BLaER1 treated with 17β-estradiol and CSF1 and Interleukin-3, amounts not matched to agents 10 nM and 100 nM (cell line): ENCODE data around the gene BRD7.

ENCODE experiments used
- H3K27ac ChIP-seq, 11 experiments: shearing (Covaris generic); formaldehyde crosslinking; 2 replicates each; pipeline ENCODE4 v1.8.1; 2022
- H3K27me3 ChIP-seq, 11 experiments: shearing (Covaris generic); formaldehyde crosslinking; 2 replicates each; pipeline ENCODE4 v1.8.1; 2022
- H3K36me3 ChIP-seq, 11 experiments: shearing (Covaris generic); formaldehyde crosslinking; 2 replicates each; pipeline ENCODE4 v1.8.1; 2022
- H3K4me1 ChIP-seq, 10 experiments: shearing (Covaris generic); formaldehyde crosslinking; 2 replicates each; pipeline ENCODE4 v1.8.1; 2022
- H3K4me2 ChIP-seq, 11 experiments: shearing (Covaris generic); formaldehyde crosslinking; 2 replicates each; pipeline ENCODE4 v1.8.1; 2022
- H3K4me3 ChIP-seq, 10 experiments: shearing (Covaris generic); formaldehyde crosslinking; 2 replicates each; pipeline ENCODE4 v1.8.1; 2022
- H3K9ac ChIP-seq, 11 experiments: shearing (Covaris generic); formaldehyde crosslinking; 2 replicates each; pipeline ENCODE4 v1.8.1; 2022
- H3K9me3 ChIP-seq, 11 experiments: shearing (Covaris generic); formaldehyde crosslinking; replicated peaks in 1 of 11; 2 replicates each; pipeline ENCODE4 v1.8.1; 2022
- H4K20me1 ChIP-seq, 11 experiments: shearing (Covaris generic); formaldehyde crosslinking; 2 replicates each; pipeline ENCODE4 v1.8.1; 2022
- Cebpa-rat ChIP-seq, 11 experiments: shearing (Covaris generic); IDR thresholded peaks; 2 replicates each; pipeline ENCODE4 v1.8.1; 2022

BRD7 gene

DNA sequence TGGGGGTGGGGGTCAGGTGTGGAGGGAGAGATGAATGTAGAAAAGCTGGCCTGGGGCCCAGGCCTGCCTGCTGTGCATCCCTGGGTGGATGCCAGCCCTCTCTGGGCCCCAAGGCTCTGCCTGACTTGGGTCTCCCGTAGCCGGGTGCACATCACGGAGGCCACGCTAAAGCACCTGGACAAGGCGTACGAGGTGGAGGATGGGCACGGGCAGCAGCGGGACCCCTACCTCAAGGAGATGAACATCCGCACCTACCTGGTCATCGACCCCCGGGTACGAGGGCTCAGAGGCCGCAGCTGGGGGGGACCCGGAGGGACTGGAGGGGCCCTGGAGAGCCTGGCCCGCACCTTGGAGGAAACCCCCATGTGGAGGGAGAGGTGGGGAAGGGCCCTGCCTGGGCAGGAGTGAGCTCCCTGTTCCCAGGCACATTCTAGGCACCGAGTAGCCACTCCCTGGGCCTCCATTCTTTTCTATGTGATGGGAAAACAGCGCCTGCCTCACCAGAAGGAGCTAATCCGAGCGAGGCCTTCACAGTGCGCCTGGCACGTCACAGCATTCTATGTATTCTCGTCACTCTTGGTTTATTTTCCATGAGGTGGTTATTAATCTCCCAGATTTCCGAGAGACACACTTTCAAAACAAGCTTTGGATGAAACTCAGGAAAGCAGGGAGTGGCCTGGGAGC, 67.7 kb downstream of the BRD7 start:
- Histone ChIP-seq H3K4me1 (peaks cover 43 to 78% (median 67%) of the 10 kb centered on the region in 10 experiments), H3K36me3 (peaks cover 0 to 99% (median 8%) of the 10 kb centered on the region in 11 experiments; a peak in 13 of 22 replicates)

DNA sequence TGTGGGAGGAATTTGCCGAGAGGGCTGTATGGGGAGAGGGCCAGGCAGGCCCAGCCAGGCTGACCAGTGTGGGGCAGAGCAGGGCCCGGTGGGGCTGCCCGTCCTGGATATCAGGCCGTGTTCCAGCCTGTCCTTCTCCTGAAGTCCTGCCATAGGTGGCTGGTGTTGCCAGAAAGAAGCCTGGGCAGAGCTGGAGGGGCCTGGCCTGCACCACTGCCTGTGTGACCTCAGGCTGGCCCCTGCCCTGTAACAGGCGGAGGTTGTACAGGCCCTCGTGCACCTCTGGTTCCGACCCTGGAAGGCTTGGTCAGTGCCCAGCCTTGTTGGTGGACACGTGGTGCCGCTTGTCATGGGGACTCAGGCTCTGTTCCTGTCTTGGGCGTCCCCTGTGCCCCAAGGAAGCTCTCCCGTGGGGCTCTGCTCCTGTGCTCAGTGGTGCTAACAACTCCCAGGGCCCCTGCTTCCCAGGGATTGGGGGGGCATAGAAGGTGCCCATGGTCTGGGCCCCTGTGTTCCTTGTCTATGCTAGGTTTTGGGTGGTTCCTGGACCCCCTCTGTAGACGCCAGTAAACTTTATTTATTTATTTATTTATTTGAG, 69.2 kb downstream of the BRD7 start:
- H3K4me3 ChIP-seq: no peak overlapping the region
- no peaks in the 10 kb centered on the region for H3K27me3 ChIP-seq
- peak overlapping the region in 7 of 11 experiments; percentile 82 to 93 (median 87); a peak in 12 of 22 replicates for H3K4me2 ChIP-seq
- H3K27ac ChIP-seq: peak overlapping the region in 4 of 11 experiments; percentile 7 to 69 (median 40); a peak in 4 of 22 replicates
- peaks cover 39 to 71% (median 63%) of the 10 kb centered on the region in 10 experiments for H3K4me1 ChIP-seq
- no peak for TF ChIP-seq Cebpa-rat (IDR thresholded peaks at IDR 0.05)
- peak overlapping the region in 5 of 11 experiments; percentile 9 to 63 (median 59); a peak in 5 of 22 replicates for H3K9ac ChIP-seq
- H3K36me3 ChIP-seq: peaks cover 7 to 99% (median 23%) of the 10 kb centered on the region in 11 experiments; a peak in 18 of 22 replicates
- H3K9me3 ChIP-seq: no peaks in the 10 kb centered on the region
- H4K20me1 ChIP-seq: peaks cover 7 to 99% (median 25%) of the 10 kb centered on the region in 11 experiments; a peak in 20 of 22 replicates

More for the DNA sequence above, 67.7 kb downstream of the BRD7 start:
- Histone ChIP-seq H3K4me2 (no peak overlapping the region), H4K20me1 (peaks cover 7 to 99% (median 25%) of the 10 kb centered on the region in 11 experiments; a peak in 20 of 22 replicates), H3K9ac (peak overlapping the region in 1 of 11 experiments; percentile 29; a peak in 1 of 22 replicates), H3K27me3 (no peaks in the 10 kb centered on the region), H3K9me3 (no peaks in the 10 kb centered on the region), H3K27ac (0 out of 22 replicates have a peak overlapping the region, but pooled peaks of 1 of the 11 experiments have one; percentile 3), H3K4me3 (no peak overlapping the region)
- TF ChIP-seq Cebpa-rat (IDR thresholded peaks at IDR 0.05): no peak

DNA sequence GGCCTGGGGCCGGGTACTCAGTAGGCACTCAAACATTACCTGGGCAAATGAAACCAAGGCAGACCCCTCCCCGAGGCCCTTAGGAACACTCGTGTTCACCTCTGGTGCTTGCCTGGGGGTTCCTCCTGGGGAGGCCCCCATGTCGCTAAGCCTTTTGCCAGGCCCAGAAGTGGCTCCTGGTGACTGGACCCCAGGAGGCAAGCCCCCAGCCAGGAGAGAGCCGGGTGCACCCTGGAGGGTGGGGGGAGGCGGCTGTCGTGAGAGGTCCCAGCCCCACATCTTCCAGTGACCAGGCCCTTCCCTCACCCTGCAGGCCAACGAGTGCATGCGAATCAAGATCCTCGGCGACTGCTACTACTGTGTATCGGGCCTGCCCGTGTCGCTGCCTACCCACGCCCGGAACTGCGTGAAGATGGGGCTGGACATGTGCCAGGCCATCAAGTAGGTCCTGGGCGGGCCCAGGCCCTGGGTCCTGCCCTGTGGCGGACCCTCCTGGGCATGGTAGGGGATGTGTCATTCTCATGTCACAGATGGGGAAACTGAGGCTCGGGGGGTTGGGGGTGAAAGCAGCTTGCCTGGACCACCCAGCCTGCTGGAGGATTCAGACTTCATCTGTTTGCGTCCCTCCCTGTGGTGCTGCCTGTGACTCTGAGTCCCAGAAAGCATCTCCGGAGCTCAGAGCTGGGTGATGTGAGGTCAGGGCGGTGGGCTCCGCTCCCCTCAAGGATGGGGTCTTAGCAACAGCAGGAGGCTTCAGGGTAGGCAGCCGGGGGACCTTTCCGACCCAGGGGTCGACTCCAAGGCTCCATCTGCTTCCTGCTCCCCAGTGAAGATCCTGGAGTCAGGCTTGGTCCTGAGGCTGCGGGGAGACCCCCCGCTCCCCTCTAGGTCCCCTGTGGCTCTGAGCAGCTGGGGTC, 69.9 kb downstream of the BRD7 start:
- Histone ChIP-seq H3K9me3 (no peaks in the 10 kb centered on the region), H3K36me3 (peaks cover 7 to 99% (median 26%) of the 10 kb centered on the region in 11 experiments; a peak in 18 of 22 replicates), H3K27me3 (no peaks in the 10 kb centered on the region), H4K20me1 (peaks cover 7 to 99% (median 25%) of the 10 kb centered on the region in 11 experiments; a peak in 20 of 22 replicates), H3K27ac (peak overlapping the region in 6 of 11 experiments; percentile 26 to 69 (median 44); a peak in 10 of 22 replicates), H3K9ac (peak overlapping the region in 9 of 11 experiments; percentile 1 to 63 (median 36); a peak in 11 of 22 replicates), H3K4me3 (peak overlapping the region in 1 of 10 experiments; percentile 14; a peak in 1 of 20 replicates), H3K4me2 (peak overlapping the region in 8 of 11 experiments; percentile 67 to 93 (median 87); a peak in 16 of 22 replicates), H3K4me1 (peaks cover 32 to 64% (median 55%) of the 10 kb centered on the region in 10 experiments)
- TF ChIP-seq Cebpa-rat (IDR thresholded peaks at IDR 0.05): no peak

DNA sequence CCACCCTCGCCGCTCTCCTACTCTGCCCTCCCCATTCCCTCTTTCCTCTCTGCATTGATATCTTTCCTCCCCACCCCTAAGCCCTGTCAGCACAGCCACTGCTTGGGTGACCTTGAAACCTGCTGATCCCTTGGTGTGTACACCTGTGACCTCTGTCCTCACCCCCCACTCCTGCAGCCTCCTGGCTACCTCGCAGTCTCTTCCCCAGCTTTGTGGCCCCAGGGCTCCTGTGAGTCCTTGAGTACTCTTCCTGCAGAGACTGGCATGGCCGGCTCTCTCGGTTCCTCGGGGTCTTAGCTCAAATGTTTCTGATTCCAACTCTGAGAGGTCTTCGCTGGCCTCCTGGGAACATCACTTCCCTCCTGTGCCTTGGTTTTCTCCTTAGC, 70.7 kb downstream of the BRD7 start:
- H3K4me1 ChIP-seq: peaks cover 24 to 60% (median 49%) of the 10 kb centered on the region in 10 experiments
- no peaks in the 10 kb centered on the region for H3K27me3 ChIP-seq
- peaks cover 11 to 99% (median 25%) of the 10 kb centered on the region in 11 experiments; a peak in 20 of 22 replicates for H4K20me1 ChIP-seq
- no peaks in the 10 kb centered on the region for H3K9me3 ChIP-seq
- peaks cover 7 to 99% (median 34%) of the 10 kb centered on the region in 11 experiments; a peak in 20 of 22 replicates for H3K36me3 ChIP-seq
- peak overlapping the region in 8 of 11 experiments; percentile 1 to 63 (median 38); a peak in 12 of 22 replicates for H3K9ac ChIP-seq
- H3K27ac ChIP-seq: peak overlapping the region in 8 of 11 experiments; percentile 13 to 69 (median 35); a peak in 14 of 22 replicates
- H3K4me3 ChIP-seq: no peak overlapping the region; a peak in 2 of 20 replicates
- TF ChIP-seq Cebpa-rat (IDR thresholded peaks at IDR 0.05): no peak
- peak overlapping the region in 9 of 11 experiments; percentile 33 to 93 (median 87); a peak in 18 of 22 replicates for H3K4me2 ChIP-seq

DNA sequence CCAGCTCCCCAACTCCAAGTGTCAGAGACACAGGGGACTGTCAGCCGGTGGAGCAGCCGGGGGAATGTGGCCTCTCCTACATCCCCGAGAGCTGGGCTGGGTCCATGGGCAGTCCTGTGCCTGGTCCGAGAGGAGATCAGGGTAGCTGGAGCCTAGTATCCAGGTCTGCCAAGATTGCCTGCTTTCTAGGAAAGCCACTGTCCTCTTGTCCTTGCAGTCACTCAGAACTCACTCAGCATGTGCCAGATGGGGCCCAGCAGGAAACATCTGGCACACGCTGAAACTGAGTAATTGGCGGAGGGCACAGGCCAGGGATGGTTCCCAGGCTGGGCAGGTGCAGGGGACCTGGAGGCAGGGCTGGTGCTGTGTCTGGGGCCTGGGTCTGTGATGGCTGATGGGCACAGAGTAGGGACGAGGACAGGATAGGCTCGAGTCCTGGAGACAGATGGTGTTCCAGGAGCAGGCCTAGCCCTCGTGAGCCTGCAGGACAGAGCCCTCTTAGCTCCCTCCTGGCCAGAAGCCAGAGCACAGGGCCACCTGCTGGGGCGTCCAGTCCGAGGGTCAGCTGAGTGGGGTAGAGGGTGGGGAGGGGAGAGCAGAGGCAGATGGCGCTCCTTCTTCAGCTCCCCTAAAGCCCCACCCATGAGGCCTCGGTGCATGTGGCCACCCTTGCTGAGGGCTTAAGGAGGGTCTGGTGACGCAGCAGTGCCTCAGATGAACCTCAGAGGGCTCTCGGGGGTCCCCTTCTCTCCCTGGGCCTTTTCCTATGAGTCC, 71.3 kb downstream of the BRD7 start:
- peak overlapping the region; percentile 2 to 63 (median 36); a peak in 15 of 22 replicates for H3K9ac ChIP-seq
- H3K4me3 ChIP-seq: peak overlapping the region in 1 of 10 experiments; percentile 22; a peak in 2 of 20 replicates
- no peaks in the 10 kb centered on the region for H3K9me3 ChIP-seq
- peaks cover 7 to 99% (median 40%) of the 10 kb centered on the region in 11 experiments; a peak in 20 of 22 replicates for H3K36me3 ChIP-seq
- H3K4me2 ChIP-seq: peak overlapping the region in 9 of 11 experiments; percentile 33 to 93 (median 87); a peak in 18 of 22 replicates
- H3K27ac ChIP-seq: peak overlapping the region in 8 of 11 experiments; percentile 13 to 69 (median 35); a peak in 14 of 22 replicates
- TF ChIP-seq Cebpa-rat (IDR thresholded peaks at IDR 0.05): no peak
- peaks cover 12 to 99% (median 25%) of the 10 kb centered on the region in 11 experiments; a peak in 20 of 22 replicates for H4K20me1 ChIP-seq
- H3K4me1 ChIP-seq: peaks cover 18 to 60% (median 49%) of the 10 kb centered on the region in 10 experiments; a peak in 19 of 20 replicates
- no peaks in the 10 kb centered on the region for H3K27me3 ChIP-seq

DNA sequence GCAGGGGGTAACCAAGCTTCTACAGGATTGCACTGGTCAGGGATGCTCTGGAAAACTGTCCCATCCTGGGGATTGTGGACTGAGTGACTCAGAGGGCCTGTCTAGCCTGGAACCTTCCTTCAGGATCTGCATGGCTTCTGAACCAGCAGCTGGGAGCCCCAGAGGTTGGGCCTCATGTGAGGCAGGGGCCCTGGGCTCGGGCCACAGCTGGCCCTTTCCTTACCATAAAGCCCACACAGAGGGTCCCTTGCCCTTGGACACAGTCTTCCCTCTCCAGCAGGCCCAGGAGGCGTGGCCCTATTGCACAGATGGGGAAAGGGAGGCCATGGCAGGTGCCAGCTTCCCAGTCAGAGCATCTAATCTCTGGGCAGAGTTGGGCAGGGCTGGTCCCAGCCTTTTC, 72.0 kb downstream of the BRD7 start:
- Histone ChIP-seq H3K27me3 (no peaks in the 10 kb centered on the region), H3K4me3 (no peak overlapping the region; a peak in 1 of 20 replicates), H3K27ac (peak overlapping the region in 5 of 11 experiments; percentile 8 to 69 (median 37); a peak in 6 of 22 replicates), H4K20me1 (peaks cover 12 to 100% (median 25%) of the 10 kb centered on the region in 11 experiments; a peak in 20 of 22 replicates), H3K4me2 (peak overlapping the region in 10 of 11 experiments; percentile 17 to 93 (median 86); a peak in 19 of 22 replicates), H3K4me1 (peaks cover 18 to 65% (median 50%) of the 10 kb centered on the region in 10 experiments; a peak in 18 of 20 replicates), H3K9ac (peak overlapping the region in 7 of 11 experiments; percentile 2 to 63 (median 36); a peak in 5 of 22 replicates), H3K9me3 (no peaks in the 10 kb centered on the region), H3K36me3 (peaks cover 7 to 100% (median 43%) of the 10 kb centered on the region in 11 experiments; a peak in 20 of 22 replicates)
- no peak for TF ChIP-seq Cebpa-rat (IDR thresholded peaks at IDR 0.05)

DNA sequence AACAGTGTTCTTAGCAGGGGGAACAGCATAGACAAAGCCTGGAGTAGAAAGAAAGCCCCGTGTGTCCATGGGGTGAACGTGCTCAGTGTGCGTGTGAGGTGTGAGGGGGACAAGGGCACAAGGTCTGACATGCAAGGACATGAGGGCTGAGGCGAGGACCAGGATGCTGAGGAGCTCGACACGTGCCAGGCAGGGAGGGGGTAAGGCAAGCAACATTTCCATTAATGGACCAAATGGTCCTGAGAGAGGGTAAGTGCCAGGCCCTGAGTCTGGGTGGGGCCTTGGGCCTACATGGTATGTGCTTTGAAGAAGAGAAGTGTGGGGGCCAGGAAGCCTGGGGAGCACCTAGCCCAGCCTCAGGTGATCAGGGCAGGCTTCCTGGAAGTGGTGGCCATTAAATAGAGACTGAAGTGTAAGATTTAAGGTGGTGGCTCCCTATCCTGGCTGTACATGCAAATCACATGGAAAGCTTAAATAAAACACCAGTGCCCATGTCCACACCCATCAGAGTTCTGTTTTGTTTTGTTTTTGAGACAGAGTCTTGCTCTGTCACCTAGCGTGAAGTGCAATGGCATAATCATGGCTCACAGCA, 73.2 kb downstream of the BRD7 start:
- no peak overlapping the region for H3K9ac ChIP-seq
- H3K27me3 ChIP-seq: no peaks in the 10 kb centered on the region
- H3K27ac ChIP-seq: no peak overlapping the region
- H3K4me2 ChIP-seq: peak overlapping the region in 5 of 11 experiments; percentile 67 to 89 (median 87); a peak in 4 of 22 replicates
- H3K36me3 ChIP-seq: peaks cover 7 to 98% (median 43%) of the 10 kb centered on the region in 11 experiments; a peak in 20 of 22 replicates
- no peaks in the 10 kb centered on the region for H3K9me3 ChIP-seq
- no peak for TF ChIP-seq Cebpa-rat (IDR thresholded peaks at IDR 0.05)
- H3K4me1 ChIP-seq: peaks cover 13 to 65% (median 54%) of the 10 kb centered on the region in 10 experiments; a peak in 18 of 20 replicates
- no peak overlapping the region for H3K4me3 ChIP-seq
- H4K20me1 ChIP-seq: peaks cover 12 to 99% (median 26%) of the 10 kb centered on the region in 11 experiments; a peak in 20 of 22 replicates
